ENCODE measurements around the gene CKMT2. TPM values are rescaled to one million over a fixed set of nuclear protein-coding genes. Genes with fewer than 3 reads are reported as not detected.

Gene CKMT2
- total and polyA plus RNA-seq, 2 experiments from 2014 or later, result 2.9 to 8.2 TPM

GRCh38 chr5:81183811-81184748 is 49.0 kb upstream of the CKMT2 start:
- Histone ChIP-seq H3K4me2 (no peak overlapping the region), H3K79me2 (replicated peaks; ENCODE audit: insufficient read depth) (no peaks in the 10 kb centered on the region), H2AFZ (no peak overlapping the region), H3K4me3 (no peak overlapping the region), H4K20me1 (replicated peaks; ENCODE audit: insufficient read depth) (no peaks in the 10 kb centered on the region; the same call in 1 of the 2 replicates), H3F3A (replicated peaks; ENCODE audit: low read depth) (no peaks in the 10 kb centered on the region), H3K9me2 (ENCODE audit: insufficient read depth) (no peaks in the 10 kb centered on the region), H3K4me1 (ENCODE audit: insufficient read depth) (peaks cover 9% of the 10 kb centered on the region; the same call in 1 of the 2 replicates), H3K27me3 (ENCODE audit: insufficient read depth) (no peaks in the 10 kb centered on the region), H3K27ac (ENCODE audit: low read depth) (no peak overlapping the region), H3K36me3 (ENCODE audit: insufficient read depth) (no peaks in the 10 kb centered on the region)
- Mint-ChIP-seq H3K27me3 (ENCODE audit: insufficient read depth, low read depth, poor library complexity) (peaks cover 2% of the 10 kb centered on the region), H3K36me3 (ENCODE audit: low read depth) (no peaks in the 10 kb centered on the region), H3K4me1 (peaks cover 32% of the 10 kb centered on the region), H3K9me3 (no peaks in the 10 kb centered on the region), H3K27ac (no peak overlapping the region), H3K4me3 (no peak overlapping the region)
- TF ChIP-seq CREB1 (CRISPR knock-in tag; IDR thresholded peaks at IDR 0.05; ENCODE audit: low read depth) (no peak), JUNB (IDR thresholded peaks at IDR 0.05; ENCODE audit: unreplicated experiment) (no peak), ZNF331 (CRISPR knock-in tag; IDR thresholded peaks at IDR 0.05; ENCODE audit: low read depth) (no peak), ZNF114 (CRISPR knock-in tag; IDR thresholded peaks at IDR 0.05) (no peak), STAT1 (IDR thresholded peaks at IDR 0.05; ENCODE audit: unreplicated experiment) (no peak), EZH2phosphoT487 (IDR thresholded peaks at IDR 0.05; ENCODE audit: unreplicated experiment) (no peak)
- TF ChIP-seq, protein P1, sequence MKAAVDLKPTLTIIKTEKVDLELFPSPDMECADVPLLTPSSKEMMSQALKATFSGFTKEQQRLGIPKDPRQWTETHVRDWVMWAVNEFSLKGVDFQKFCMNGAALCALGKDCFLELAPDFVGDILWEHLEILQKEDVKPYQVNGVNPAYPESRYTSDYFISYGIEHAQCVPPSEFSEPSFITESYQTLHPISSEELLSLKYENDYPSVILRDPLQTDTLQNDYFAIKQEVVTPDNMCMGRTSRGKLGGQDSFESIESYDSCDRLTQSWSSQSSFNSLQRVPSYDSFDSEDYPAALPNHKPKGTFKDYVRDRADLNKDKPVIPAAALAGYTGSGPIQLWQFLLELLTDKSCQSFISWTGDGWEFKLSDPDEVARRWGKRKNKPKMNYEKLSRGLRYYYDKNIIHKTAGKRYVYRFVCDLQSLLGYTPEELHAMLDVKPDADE (IDR thresholded peaks at IDR 0.05), result no peak
- TF ChIP-seq, protein P2, sequence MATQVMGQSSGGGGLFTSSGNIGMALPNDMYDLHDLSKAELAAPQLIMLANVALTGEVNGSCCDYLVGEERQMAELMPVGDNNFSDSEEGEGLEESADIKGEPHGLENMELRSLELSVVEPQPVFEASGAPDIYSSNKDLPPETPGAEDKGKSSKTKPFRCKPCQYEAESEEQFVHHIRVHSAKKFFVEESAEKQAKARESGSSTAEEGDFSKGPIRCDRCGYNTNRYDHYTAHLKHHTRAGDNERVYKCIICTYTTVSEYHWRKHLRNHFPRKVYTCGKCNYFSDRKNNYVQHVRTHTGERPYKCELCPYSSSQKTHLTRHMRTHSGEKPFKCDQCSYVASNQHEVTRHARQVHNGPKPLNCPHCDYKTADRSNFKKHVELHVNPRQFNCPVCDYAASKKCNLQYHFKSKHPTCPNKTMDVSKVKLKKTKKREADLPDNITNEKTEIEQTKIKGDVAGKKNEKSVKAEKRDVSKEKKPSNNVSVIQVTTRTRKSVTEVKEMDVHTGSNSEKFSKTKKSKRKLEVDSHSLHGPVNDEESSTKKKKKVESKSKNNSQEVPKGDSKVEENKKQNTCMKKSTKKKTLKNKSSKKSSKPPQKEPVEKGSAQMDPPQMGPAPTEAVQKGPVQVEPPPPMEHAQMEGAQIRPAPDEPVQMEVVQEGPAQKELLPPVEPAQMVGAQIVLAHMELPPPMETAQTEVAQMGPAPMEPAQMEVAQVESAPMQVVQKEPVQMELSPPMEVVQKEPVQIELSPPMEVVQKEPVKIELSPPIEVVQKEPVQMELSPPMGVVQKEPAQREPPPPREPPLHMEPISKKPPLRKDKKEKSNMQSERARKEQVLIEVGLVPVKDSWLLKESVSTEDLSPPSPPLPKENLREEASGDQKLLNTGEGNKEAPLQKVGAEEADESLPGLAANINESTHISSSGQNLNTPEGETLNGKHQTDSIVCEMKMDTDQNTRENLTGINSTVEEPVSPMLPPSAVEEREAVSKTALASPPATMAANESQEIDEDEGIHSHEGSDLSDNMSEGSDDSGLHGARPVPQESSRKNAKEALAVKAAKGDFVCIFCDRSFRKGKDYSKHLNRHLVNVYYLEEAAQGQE (IDR thresholded peaks at IDR 0.05; ENCODE audit: unreplicated experiment), result no peak
- TF ChIP-seq, protein P3, sequence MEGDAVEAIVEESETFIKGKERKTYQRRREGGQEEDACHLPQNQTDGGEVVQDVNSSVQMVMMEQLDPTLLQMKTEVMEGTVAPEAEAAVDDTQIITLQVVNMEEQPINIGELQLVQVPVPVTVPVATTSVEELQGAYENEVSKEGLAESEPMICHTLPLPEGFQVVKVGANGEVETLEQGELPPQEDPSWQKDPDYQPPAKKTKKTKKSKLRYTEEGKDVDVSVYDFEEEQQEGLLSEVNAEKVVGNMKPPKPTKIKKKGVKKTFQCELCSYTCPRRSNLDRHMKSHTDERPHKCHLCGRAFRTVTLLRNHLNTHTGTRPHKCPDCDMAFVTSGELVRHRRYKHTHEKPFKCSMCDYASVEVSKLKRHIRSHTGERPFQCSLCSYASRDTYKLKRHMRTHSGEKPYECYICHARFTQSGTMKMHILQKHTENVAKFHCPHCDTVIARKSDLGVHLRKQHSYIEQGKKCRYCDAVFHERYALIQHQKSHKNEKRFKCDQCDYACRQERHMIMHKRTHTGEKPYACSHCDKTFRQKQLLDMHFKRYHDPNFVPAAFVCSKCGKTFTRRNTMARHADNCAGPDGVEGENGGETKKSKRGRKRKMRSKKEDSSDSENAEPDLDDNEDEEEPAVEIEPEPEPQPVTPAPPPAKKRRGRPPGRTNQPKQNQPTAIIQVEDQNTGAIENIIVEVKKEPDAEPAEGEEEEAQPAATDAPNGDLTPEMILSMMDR (conservative IDR thresholded peaks at IDR 0.05; ENCODE audit: low read depth in 2 of 2), result no peak
- no peak for ATAC-seq
- no peak for DNase-seq (ENCODE audit: low spot score)

Measured in GM23338 (cell line).